ENCODE measurements around the gene FHAD1.
"Not testable (repeated sequence)": the region's sequence is repeated elsewhere in the genome, so short reads cannot be mapped to it uniquely, and the experiment has no call there.

The FHAD1 gene

GRCh38 chr1:15362096-15362736 lies 115.2 kb downstream of the FHAD1 start:
- Histone ChIP-seq H3K9me3 (ENCODE audit: control insufficient read depth, insufficient read depth, low read depth, low read length) (no peaks in the 10 kb centered on the region), H3K36me3 (ENCODE audit: control insufficient read depth, insufficient read depth, low read length) (no peaks in the 10 kb centered on the region), H3K4me1 (ENCODE audit: control insufficient read depth, insufficient read depth, low read length) (peaks cover 2% of the 10 kb centered on the region; the same call in 1 of the 2 replicates), H3K27me3 (ENCODE audit: control insufficient read depth, insufficient read depth, low read length) (no peaks in the 10 kb centered on the region), H3K9ac (ENCODE audit: low read length) (no peak overlapping the region), H3K4me3 (ENCODE audit: low read depth, low read length) (no peak overlapping the region), H3K27ac (ENCODE audit: low read depth, low read length) (no peak overlapping the region)

GRCh38 chr1:15362737-15363128 lies 115.7 kb downstream of the FHAD1 start:
- H3K4me3 ChIP-seq (ENCODE audit: low read depth, low read length): no peak overlapping the region
- H3K9me3 ChIP-seq (ENCODE audit: control insufficient read depth, insufficient read depth, low read depth, low read length): no peaks in the 10 kb centered on the region
- H3K27me3 ChIP-seq (ENCODE audit: control insufficient read depth, insufficient read depth, low read length): no peaks in the 10 kb centered on the region
- H3K36me3 ChIP-seq (ENCODE audit: control insufficient read depth, insufficient read depth, low read length): no peaks in the 10 kb centered on the region
- H3K27ac ChIP-seq (ENCODE audit: low read depth, low read length): no peak overlapping the region
- no peak overlapping the region for H3K9ac ChIP-seq (ENCODE audit: low read length)
- peaks cover 2% of the 10 kb centered on the region; the same call in 1 of the 2 replicates for H3K4me1 ChIP-seq (ENCODE audit: control insufficient read depth, insufficient read depth, low read length)

- Histone ChIP-seq H3K27ac (ENCODE audit: low read depth, low read length) (no peak overlapping the region), H3K36me3 (ENCODE audit: control insufficient read depth, insufficient read depth, low read length) (no peaks in the 10 kb centered on the region), H3K9ac (ENCODE audit: low read length) (no peak overlapping the region)
Measured at GRCh38 chr1:15364740-15365139, 117.7 kb downstream of the FHAD1 start.

GRCh38 chr1:15368888-15369287 lies 121.9 kb downstream of the FHAD1 start:
- no peak overlapping the region for H3K4me3 ChIP-seq (ENCODE audit: low read depth, low read length)
- no peak overlapping the region for H3K27ac ChIP-seq (ENCODE audit: low read depth, low read length)
- no peaks in the 10 kb centered on the region for H3K36me3 ChIP-seq (ENCODE audit: control insufficient read depth, insufficient read depth, low read length)
- H3K27me3 ChIP-seq (ENCODE audit: control insufficient read depth, insufficient read depth, low read length): no peaks in the 10 kb centered on the region
- H3K9ac ChIP-seq (ENCODE audit: low read length): no peak overlapping the region
- no peaks in the 10 kb centered on the region for H3K9me3 ChIP-seq (ENCODE audit: control insufficient read depth, insufficient read depth, low read depth, low read length)
- H3K4me1 ChIP-seq (ENCODE audit: control insufficient read depth, insufficient read depth, low read length): peaks cover 2% of the 10 kb centered on the region; the same call in 1 of the 2 replicates

More at GRCh38 chr1:15364740-15365139, 117.7 kb downstream of the FHAD1 start:
- H3K27me3 ChIP-seq (ENCODE audit: control insufficient read depth, insufficient read depth, low read length): no peaks in the 10 kb centered on the region
- H3K4me3 ChIP-seq (ENCODE audit: low read depth, low read length): no peak overlapping the region
- H3K4me1 ChIP-seq (ENCODE audit: control insufficient read depth, insufficient read depth, low read length): peaks cover 2% of the 10 kb centered on the region; the same call in 1 of the 2 replicates
- no peaks in the 10 kb centered on the region for H3K9me3 ChIP-seq (ENCODE audit: control insufficient read depth, insufficient read depth, low read depth, low read length)

- no peaks in the 10 kb centered on the region for H3K4me1 ChIP-seq (ENCODE audit: control insufficient read depth, insufficient read depth, low read length)
- no peaks in the 10 kb centered on the region for H3K27me3 ChIP-seq (ENCODE audit: control insufficient read depth, insufficient read depth, low read length)
- H3K9ac ChIP-seq (ENCODE audit: low read length): no peak overlapping the region
- H3K9me3 ChIP-seq (ENCODE audit: control insufficient read depth, insufficient read depth, low read depth, low read length): no peaks in the 10 kb centered on the region
- H3K36me3 ChIP-seq (ENCODE audit: control insufficient read depth, insufficient read depth, low read length): no peaks in the 10 kb centered on the region
- no peak overlapping the region for H3K27ac ChIP-seq (ENCODE audit: low read depth, low read length)
- no peak overlapping the region for H3K4me3 ChIP-seq (ENCODE audit: low read depth, low read length)
Measured at GRCh38 chr1:15370268-15370667, 123.2 kb downstream of the FHAD1 start.

- Histone ChIP-seq H3K9me3 (ENCODE audit: control insufficient read depth, insufficient read depth, low read depth, low read length) (no peaks in the 10 kb centered on the region), H3K36me3 (ENCODE audit: control insufficient read depth, insufficient read depth, low read length) (no peaks in the 10 kb centered on the region), H3K27ac (ENCODE audit: low read depth, low read length) (no peak overlapping the region), H3K4me1 (ENCODE audit: control insufficient read depth, insufficient read depth, low read length) (no peaks in the 10 kb centered on the region), H3K4me3 (ENCODE audit: low read depth, low read length) (no peak overlapping the region), H3K9ac (ENCODE audit: low read length) (no peak overlapping the region), H3K27me3 (ENCODE audit: control insufficient read depth, insufficient read depth, low read length) (no peaks in the 10 kb centered on the region)
Measured at GRCh38 chr1:15370781-15371520, 123.9 kb downstream of the FHAD1 start.

- Histone ChIP-seq H3K9ac (ENCODE audit: low read length) (no peak overlapping the region), H3K36me3 (ENCODE audit: control insufficient read depth, insufficient read depth, low read length) (no peaks in the 10 kb centered on the region), H3K27ac (ENCODE audit: low read depth, low read length) (no peak overlapping the region), H3K4me1 (ENCODE audit: control insufficient read depth, insufficient read depth, low read length) (no peaks in the 10 kb centered on the region), H3K4me3 (ENCODE audit: low read depth, low read length) (no peak overlapping the region), H3K9me3 (ENCODE audit: control insufficient read depth, insufficient read depth, low read depth, low read length) (no peaks in the 10 kb centered on the region), H3K27me3 (ENCODE audit: control insufficient read depth, insufficient read depth, low read length) (no peaks in the 10 kb centered on the region)
Measured at GRCh38 chr1:15371610-15372545, 124.9 kb downstream of the FHAD1 start.

- peaks cover 9% of the 10 kb centered on the region for H3K4me1 ChIP-seq (ENCODE audit: control insufficient read depth, insufficient read depth, low read length)
- peaks cover 40% of the 10 kb centered on the region for H3K27me3 ChIP-seq (ENCODE audit: control insufficient read depth, insufficient read depth, low read length)
- no peaks in the 10 kb centered on the region for H3K36me3 ChIP-seq (ENCODE audit: control insufficient read depth, insufficient read depth, low read length)
- no peak overlapping the region for H3K9ac ChIP-seq (ENCODE audit: low read length)
- H3K4me3 ChIP-seq (ENCODE audit: low read depth, low read length): no peak overlapping the region
- H3K27ac ChIP-seq (ENCODE audit: low read depth, low read length): no peak overlapping the region
- H3K9me3 ChIP-seq (ENCODE audit: control insufficient read depth, insufficient read depth, low read depth, low read length): no peaks in the 10 kb centered on the region
Measured at GRCh38 chr1:15378729-15379128, 131.7 kb downstream of the FHAD1 start.

GRCh38 chr1:15379151-15379550 lies 132.1 kb downstream of the FHAD1 start:
- H3K9me3 ChIP-seq (ENCODE audit: control insufficient read depth, insufficient read depth, low read depth, low read length); H3K27ac ChIP-seq (ENCODE audit: low read depth, low read length); H3K36me3 ChIP-seq (ENCODE audit: control insufficient read depth, insufficient read depth, low read length); H3K4me3 ChIP-seq (ENCODE audit: low read depth, low read length); H3K9ac ChIP-seq (ENCODE audit: low read length): not testable (repeated sequence)
- Histone ChIP-seq H3K27me3 (ENCODE audit: control insufficient read depth, insufficient read depth, low read length) (peaks cover 44% of the 10 kb centered on the region), H3K4me1 (ENCODE audit: control insufficient read depth, insufficient read depth, low read length) (peaks cover 13% of the 10 kb centered on the region)

GRCh38 chr1:15380601-15381508 lies 133.8 kb downstream of the FHAD1 start:
- no peaks in the 10 kb centered on the region for H3K9me3 ChIP-seq (ENCODE audit: control insufficient read depth, insufficient read depth, low read depth, low read length)
- no peaks in the 10 kb centered on the region for H3K36me3 ChIP-seq (ENCODE audit: control insufficient read depth, insufficient read depth, low read length)
- no peak overlapping the region for H3K27ac ChIP-seq (ENCODE audit: low read depth, low read length)
- no peak overlapping the region for H3K9ac ChIP-seq (ENCODE audit: low read length)
- H3K4me3 ChIP-seq (ENCODE audit: low read depth, low read length): no peak overlapping the region
- peaks cover 61% of the 10 kb centered on the region for H3K27me3 ChIP-seq (ENCODE audit: control insufficient read depth, insufficient read depth, low read length)
- H3K4me1 ChIP-seq (ENCODE audit: control insufficient read depth, insufficient read depth, low read length): peaks cover 29% of the 10 kb centered on the region

Measured in HUES6 (cell line).